AG08395 (cell line): Measurements from ENCODE around the gene SLX4.

Experiments used
- DNase-seq: peaks from one replicate; pipeline ENCODE4 v3.0.0; 2012; ENCODE audit warnings: mixed read lengths, low spot score

SLX4 gene

GRCh38 chr16:3548859-3549258 is 62.5 kb downstream of the SLX4 start:
- DNase-seq, result no peak

- no peak for DNase-seq
These were observed 63.0 kb downstream of the SLX4 start for GRCh38 chr16:3548445-3548844.

GRCh38 chr16:3546986-3547682 is 64.3 kb downstream of the SLX4 start:
- no peak for DNase-seq

DNA sequence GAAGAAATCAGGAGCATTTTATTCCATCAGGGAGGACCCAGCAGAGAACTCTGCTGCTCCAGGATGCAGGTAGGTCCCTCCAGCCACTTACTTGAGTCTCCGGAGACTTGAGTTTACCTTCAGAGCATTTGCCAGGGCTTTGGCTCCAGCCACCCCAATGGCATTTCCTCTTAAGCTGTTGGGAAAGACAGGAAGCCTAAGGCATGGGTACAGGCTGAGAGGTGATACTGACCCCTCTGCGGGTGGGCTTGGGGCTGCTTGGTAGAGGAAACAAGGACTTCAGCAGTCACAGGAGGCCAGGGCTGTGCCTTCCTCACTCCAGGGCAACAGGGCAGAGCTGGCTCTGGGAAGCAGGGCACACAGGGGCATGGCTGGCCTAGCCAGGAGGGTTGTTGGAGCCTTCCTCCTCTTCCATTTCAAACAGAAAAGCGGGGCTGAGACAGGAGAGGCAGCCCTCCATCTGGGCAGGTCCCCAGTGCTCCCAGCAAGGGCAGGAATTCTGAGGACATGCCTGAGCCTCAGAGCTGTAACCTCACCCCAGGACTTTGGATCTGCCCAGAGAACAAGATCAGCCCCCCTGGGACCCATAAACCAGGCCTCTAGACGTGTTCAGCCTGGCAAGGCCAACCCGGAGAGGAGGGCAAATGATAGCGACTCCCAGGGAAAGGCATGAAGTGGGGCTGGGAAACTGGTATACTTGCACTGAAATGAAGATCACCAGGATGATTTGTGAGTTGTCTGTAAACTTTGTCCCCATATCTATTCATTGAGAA is 68.6 kb downstream of the SLX4 start:
- DNase-seq, result peak; percentile 21

- DNase-seq, result no peak
These were observed 69.8 kb downstream of the SLX4 start for GRCh38 chr16:3541527-3542155.

GRCh38 chr16:3538222-3538621 is 73.2 kb downstream of the SLX4 start:
- no peak for DNase-seq

DNA sequence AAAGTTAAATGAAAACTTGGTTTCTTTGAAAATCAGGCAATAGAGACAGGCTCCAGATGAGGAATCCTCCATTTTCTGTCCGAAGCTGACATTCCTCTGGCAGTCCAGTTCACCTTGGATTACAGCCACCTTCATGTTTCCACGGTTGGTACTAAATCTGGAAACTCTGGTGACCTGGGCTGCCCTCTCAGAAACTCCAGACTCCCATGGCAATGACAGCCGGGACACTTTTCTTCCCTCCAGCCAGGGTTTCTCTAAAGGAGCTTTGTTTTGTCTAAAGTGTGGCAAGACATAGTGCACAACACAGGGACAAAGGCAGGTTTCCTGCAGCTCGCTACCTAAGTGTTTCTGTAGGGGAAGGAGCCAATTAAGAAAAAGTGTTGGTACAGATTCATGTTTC is 74.6 kb downstream of the SLX4 start:
- peak; percentile 33 for DNase-seq

- peak; percentile 44 for DNase-seq
These were observed 75.1 kb downstream of the SLX4 start for GRCh38 chr16:3536271-3536731.

DNA sequence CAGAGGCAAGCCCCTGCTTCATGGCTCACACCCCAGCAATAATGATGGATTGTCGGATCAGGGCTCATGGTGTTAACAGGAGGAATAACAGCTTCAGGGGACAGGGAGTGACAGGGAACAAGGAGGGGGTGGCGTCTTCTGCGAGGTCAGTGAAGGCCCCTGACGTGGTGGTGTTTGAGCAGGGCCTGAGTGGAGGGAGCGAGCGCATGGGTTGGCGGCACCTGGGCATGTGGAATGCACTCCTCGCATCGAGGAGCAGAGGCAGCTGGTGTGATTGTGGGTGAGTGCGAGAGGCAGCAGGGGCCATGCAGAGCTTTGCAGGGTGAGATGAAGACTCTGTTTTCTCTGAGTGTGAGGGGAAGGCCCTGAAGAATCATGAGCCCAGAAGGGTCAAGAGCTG is 77.3 kb downstream of the SLX4 start:
- no peak for DNase-seq

DNA sequence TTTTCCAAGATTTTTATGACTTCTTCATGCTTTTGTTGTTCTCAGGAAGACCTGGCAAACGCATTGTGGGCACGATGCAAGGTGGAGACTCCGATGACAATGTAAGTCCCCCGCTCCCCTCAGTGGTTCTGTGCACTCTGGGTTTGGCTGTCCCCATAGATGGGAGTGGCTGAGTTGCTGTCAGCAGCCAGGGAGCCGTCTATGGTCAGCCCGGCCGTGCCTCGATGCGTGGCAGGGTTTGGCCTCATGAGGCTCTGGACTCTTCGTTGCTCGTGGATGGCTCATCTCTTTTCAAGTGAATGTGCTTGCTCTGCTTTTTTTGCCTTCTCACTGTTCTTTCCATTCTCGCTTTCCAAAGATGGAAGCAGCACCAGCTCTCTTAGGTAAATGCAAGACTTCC is 78.7 kb downstream of the SLX4 start:
- DNase-seq, result no peak
